ENCODE measurements around the gene CADM2. TPM values are rescaled to one million over a fixed set of nuclear protein-coding genes. Genes with fewer than 3 reads are reported as not detected.

CADM2 gene
- total and polyA plus RNA-seq, 3 donors from 2014 or later: 1.3 to 4.0 (median 2.7) TPM

GRCh38 chr3:85591451-85591850, 632.7 kb downstream of the CADM2 start:
- WGBS, 2 donors: 69 to 77% methylated on average over 2 of the region's 2 CpGs
- intact Hi-C loops (cut with DNase I; ENCODE audit: low total_unique reads): no loop called here
- H3K9me3 ChIP-seq: no peaks in the 10 kb centered on the region
- H3K4me3 ChIP-seq: no peak overlapping the region
- no peaks in the 10 kb centered on the region for H3K36me3 ChIP-seq (ENCODE audit: low read depth, missing control alignments)
- no peak for DNase-seq
- no peaks in the 10 kb centered on the region for H3K27me3 ChIP-seq
- no peak for TF ChIP-seq POLR2A (IDR thresholded peaks at IDR 0.05)
- no peak for TF ChIP-seq CTCF (IDR thresholded peaks at IDR 0.05)
- no peaks in the 10 kb centered on the region for H3K4me1 ChIP-seq
- H3K27ac ChIP-seq: no peak overlapping the region

GRCh38 chr3:85592256-85592655, 633.5 kb downstream of the CADM2 start:
- Histone ChIP-seq H3K36me3 (ENCODE audit: low read depth, missing control alignments) (no peaks in the 10 kb centered on the region), H3K4me1 (no peaks in the 10 kb centered on the region), H3K27ac (no peak overlapping the region), H3K27me3 (no peaks in the 10 kb centered on the region), H3K4me3 (no peak overlapping the region), H3K9me3 (no peaks in the 10 kb centered on the region)
- 88 to 92% methylated on average over 1 of the region's 1 CpG for WGBS, 2 donors
- TF ChIP-seq POLR2A (IDR thresholded peaks at IDR 0.05): no peak
- no peak for TF ChIP-seq CTCF (IDR thresholded peaks at IDR 0.05)
- no peak for DNase-seq
- intact Hi-C loops (cut with DNase I; ENCODE audit: low total_unique reads): no loop called here

- no peaks in the 10 kb centered on the region for H3K9me3 ChIP-seq
- H3K36me3 ChIP-seq (ENCODE audit: low read depth, missing control alignments): no peaks in the 10 kb centered on the region
- H3K4me1 ChIP-seq: no peaks in the 10 kb centered on the region
- intact Hi-C loops (cut with DNase I; ENCODE audit: low total_unique reads): no loop called here
- no peak for DNase-seq
- no peak overlapping the region for H3K4me3 ChIP-seq
- H3K27me3 ChIP-seq: no peaks in the 10 kb centered on the region
- H3K27ac ChIP-seq: no peak overlapping the region
- TF ChIP-seq CTCF (IDR thresholded peaks at IDR 0.05) (no peak), POLR2A (IDR thresholded peaks at IDR 0.05) (no peak)
- WGBS, 2 donors: 52 to 61% methylated on average over 1 of the region's 1 CpG
Measured at GRCh38 chr3:85594676-85595075, 635.9 kb downstream of the CADM2 start.

- no peak for TF ChIP-seq CTCF (IDR thresholded peaks at IDR 0.05)
- no peak for TF ChIP-seq POLR2A (IDR thresholded peaks at IDR 0.05)
- no peaks in the 10 kb centered on the region for H3K4me1 ChIP-seq
- intact Hi-C loops (cut with DNase I; ENCODE audit: low total_unique reads): no loop called here
- 64 to 68% methylated on average over 1 of the region's 1 CpG for WGBS, 2 donors
- no peak overlapping the region for H3K4me3 ChIP-seq
- H3K9me3 ChIP-seq: no peaks in the 10 kb centered on the region
- no peak for DNase-seq
- no peaks in the 10 kb centered on the region for H3K27me3 ChIP-seq
- H3K27ac ChIP-seq: no peak overlapping the region
- H3K36me3 ChIP-seq (ENCODE audit: low read depth, missing control alignments): no peaks in the 10 kb centered on the region
Measured at GRCh38 chr3:85603378-85603777, 644.6 kb downstream of the CADM2 start.

GRCh38 chr3:85604641-85605040, 645.9 kb downstream of the CADM2 start:
- Histone ChIP-seq H3K4me1 (no peaks in the 10 kb centered on the region), H3K9me3 (no peaks in the 10 kb centered on the region), H3K27me3 (no peaks in the 10 kb centered on the region), H3K4me3 (no peak overlapping the region), H3K36me3 (ENCODE audit: low read depth, missing control alignments) (no peaks in the 10 kb centered on the region), H3K27ac (no peak overlapping the region)
- intact Hi-C loops (cut with DNase I; ENCODE audit: low total_unique reads): no loop called here
- no peak for DNase-seq
- TF ChIP-seq CTCF (IDR thresholded peaks at IDR 0.05): no peak
- no peak for TF ChIP-seq POLR2A (IDR thresholded peaks at IDR 0.05)
- 87 to 90% methylated on average over 3 of the region's 3 CpGs for WGBS, 2 donors
